HCT116 (cell line): Measurements from ENCODE around the gene FMR1.

Experiments used
- CTCF ChIP-seq, 3 experiments: fragments of 200-600 bp in 1 of 3; sonication (generic) in 1 of 3; IDR thresholded peaks in 2 of 3; conservative IDR thresholded peaks in 1 of 3; 2 replicates each; pipeline ENCODE4 v1.5.1; 2012 to 2017; ENCODE audit warnings: low read depth in 2 of 3, low read length in 2 of 3, antibody characterized with exemption in 1 of 3, borderline replicate concordance in 1 of 3, control low read depth in 1 of 3, mild to moderate bottlenecking in 1 of 3, mixed read lengths in 1 of 3, mixed run types in 1 of 3, moderate library complexity in 1 of 3; ENCODE audit not compliant: insufficient read depth in 1 of 3
- EGR1 ChIP-seq: IDR thresholded peaks from 2 replicates; pipeline ENCODE4 v1.6.1; 2012; ENCODE audit warnings: low read depth
- SIN3A ChIP-seq: IDR thresholded peaks from 2 replicates; pipeline ENCODE4 v1.6.1; 2012; ENCODE audit warnings: low read depth
- SRF ChIP-seq: IDR thresholded peaks from 2 replicates; pipeline ENCODE4 v1.6.1; 2012; ENCODE audit warnings: low read depth

- TF ChIP-seq CTCF (IDR thresholded peaks at IDR 0.05 in 2 of 3, conservative IDR thresholded peaks at IDR 0.05 in 1 of 3; ENCODE audit: borderline replicate concordance in 1 of 3, insufficient read depth in 1 of 3, low read depth in 2 of 3, low read length in 2 of 3) = no peak
- TF ChIP-seq SRF = no peak
- no peak for TF ChIP-seq SIN3A
- TF ChIP-seq EGR1 = no peak
Measured at GRCh38 chrX:147945286-147945685, 33.6 kb downstream of the FMR1 start.
